OCI-LY7 (cell line): ENCODE data around the gene SLC17A2. TPM values are rescaled to one million over a fixed set of nuclear protein-coding genes. Genes with fewer than 3 reads are reported as not detected.

ENCODE experiments used
- BruUV-seq: library from RNA; stranded (reverse); fragments of 400-500 nt; replicated peaks from 2 replicates; lab custom pipeline; 2021; lab: Mats Ljungman, UMichigan
- CTCF ChIA-PET: fragments of 300-600 bp; sonication (Branson Sonifier 250); formaldehyde crosslinking; loops from one replicate; lab custom pipeline; 2022; ENCODE audit warnings: antibody characterized with exemption; ENCODE audit not compliant: unreplicated experiment; lab: Charles Lee
- POLR2A ChIA-PET: fragments of 300-600 bp; sonication (Branson Sonifier 250); formaldehyde crosslinking; loops from one replicate; lab custom pipeline; 2022; ENCODE audit warnings: antibody characterized with exemption; lab: Charles Lee
- DNase-seq: peaks from one replicate; pipeline ENCODE4 v3.0.0-alpha.2; 2015; ENCODE audit warnings: low spot score
- H2AFZ ChIP-seq: fragments of 200-600 bp; sonication (generic), shearing (Covaris generic); 2 replicates; pipeline ENCODE4 v1.6.1; 2014; ENCODE audit warnings: mild to moderate bottlenecking, antibody characterized with exemption, low read length, moderate library complexity
- H3K27ac ChIP-seq: fragments of 200-600 bp; sonication (generic); 2 replicates; pipeline ENCODE4 v1.5.1; 2014; ENCODE audit warnings: mixed run types, low read depth, mild to moderate bottlenecking, moderate library complexity, low read length, inconsistent platforms; ENCODE audit not compliant: poor library complexity, severe bottlenecking
- H3K36me3 ChIP-seq: fragments of 200-600 bp; sonication (generic); 2 replicates; pipeline ENCODE4 v1.6.1; 2014; ENCODE audit warnings: mild to moderate bottlenecking, antibody characterized with exemption, low read length, moderate library complexity, mixed read lengths; ENCODE audit not compliant: insufficient read depth
- H3K4me1 ChIP-seq: fragments of 200-600 bp; sonication (generic); 2 replicates; pipeline ENCODE4 v1.5.1; 2014; ENCODE audit warnings: mild to moderate bottlenecking, low read length; ENCODE audit not compliant: insufficient read depth, poor library complexity, severe bottlenecking
- H3K4me2 ChIP-seq: fragments of 200-600 bp; sonication (generic); 2 replicates; pipeline ENCODE4 v1.6.1; 2014; ENCODE audit warnings: mild to moderate bottlenecking, low read length
- H3K4me3 ChIP-seq: fragments of 200-600 bp; sonication (generic); 2 replicates; pipeline ENCODE4 v1.5.1; 2014; ENCODE audit warnings: mild to moderate bottlenecking, low read depth, low read length; ENCODE audit not compliant: poor library complexity, severe bottlenecking
- H3K79me2 ChIP-seq: fragments of 200-600 bp; sonication (generic); 2 replicates; pipeline ENCODE4 v1.6.1; 2016; ENCODE audit warnings: low read depth, mild to moderate bottlenecking, low read length, moderate library complexity, mixed read lengths; ENCODE audit not compliant: insufficient read depth
- H3K9me2 ChIP-seq: fragments of 200-600 bp; sonication (generic); 2 replicates; pipeline ENCODE4 v1.6.1; 2016; ENCODE audit warnings: mild to moderate bottlenecking, low read length, mixed read lengths; ENCODE audit not compliant: insufficient read depth
- H3K9me3 ChIP-seq: fragments of 200-600 bp; sonication (generic); 2 replicates; pipeline ENCODE4 v1.6.1; 2014; ENCODE audit warnings: mild to moderate bottlenecking, mixed run types, low read length, mixed read lengths
- H4K20me1 ChIP-seq: fragments of 200-600 bp; sonication (generic); 2 replicates; pipeline ENCODE4 v1.6.1; 2014; ENCODE audit warnings: mild to moderate bottlenecking, antibody characterized with exemption, low read length, moderate library complexity, mixed read lengths; ENCODE audit not compliant: insufficient read depth
- CTCF ChIP-seq: fragments of 200-600 bp; sonication (generic); conservative IDR thresholded peaks from 2 replicates; pipeline ENCODE4 v1.5.1; 2014; ENCODE audit warnings: mild to moderate bottlenecking, antibody characterized with exemption, low read length, moderate library complexity, mixed read lengths
- EZH2phosphoT487 ChIP-seq: fragments of 200-600 bp; sonication (generic); IDR thresholded peaks from 2 replicates; pipeline ENCODE4 v1.6.1; 2018; ENCODE audit warnings: low read depth, borderline replicate concordance, mild to moderate bottlenecking, mixed run types, antibody characterized with exemption, low read length, moderate library complexity, mixed read lengths
- intact Hi-C: fragments of 100-400 bp; cut with micrococcal nuclease; formaldehyde crosslinking; loops from one replicate; pipeline ENCODE4 v1.10.0; 2022; ENCODE audit not compliant: unreplicated experiment
- total RNA-seq, 2 experiments: library from RNA; depleted of rRNA in 1 of 2; stranded (reverse); fragments of >200 nt in 1 of 2; shearing (Covaris generic) in 1 of 2; gene quantifications; 2 replicates each; pipeline ENCODE4 v1.2.3, GENCODE V29; 2014 to 2022

Gene SLC17A2
- total RNA-seq, 2 experiments from 2014 or later: not detected

GRCh38 chr6:25942561-25943147 is 12.2 kb upstream of the SLC17A2 start:
- Histone ChIP-seq H2AFZ (no peak overlapping the region), H3K27ac (no peak overlapping the region), H3K4me3 (no peak overlapping the region), H3K36me3 (no peaks in the 10 kb centered on the region), H3K79me2 (no peaks in the 10 kb centered on the region), H3K4me1 (no peaks in the 10 kb centered on the region), H3K9me2 (no peaks in the 10 kb centered on the region), H3K4me2 (no peak overlapping the region), H3K9me3 (peaks cover 8% of the 10 kb centered on the region; the same call in 1 of the 2 replicates), H4K20me1 (no peaks in the 10 kb centered on the region)
- ChIA-PET POLR2A (no interaction called here), CTCF (no interaction called here)
- BruUV-seq: no TSS peak
- no peak for TF ChIP-seq EZH2phosphoT487
- peak; percentile 87 for TF ChIP-seq CTCF
- intact Hi-C loops: loop anchor here (2.0 to 10.0 kb wide), 2 partner anchors 222 to 718 kb away; no protein-coding TSS in a partner anchor
- peak; percentile 62 for DNase-seq

GRCh38 chr6:25939593-25939992 is 9.1 kb upstream of the SLC17A2 start:
- TF ChIP-seq EZH2phosphoT487: no peak
- TF ChIP-seq CTCF: no peak
- no peaks in the 10 kb centered on the region for H3K4me1 ChIP-seq
- H3K9me3 ChIP-seq: no peaks in the 10 kb centered on the region
- H3K27ac ChIP-seq: no peak overlapping the region
- no peaks in the 10 kb centered on the region for H3K79me2 ChIP-seq
- H3K4me2 ChIP-seq: no peak overlapping the region
- ChIA-PET POLR2A (no interaction called here), CTCF (no interaction called here)
- no peak for DNase-seq
- no peaks in the 10 kb centered on the region for H3K9me2 ChIP-seq
- H3K4me3 ChIP-seq: no peak overlapping the region
- intact Hi-C loops: no loop called here
- H4K20me1 ChIP-seq: no peaks in the 10 kb centered on the region
- BruUV-seq: no TSS peak
- no peak overlapping the region for H2AFZ ChIP-seq
- no peaks in the 10 kb centered on the region for H3K36me3 ChIP-seq

- Histone ChIP-seq H3K9me3 (no peaks in the 10 kb centered on the region), H2AFZ (no peak overlapping the region), H3K27ac (no peak overlapping the region), H3K36me3 (no peaks in the 10 kb centered on the region), H4K20me1 (no peaks in the 10 kb centered on the region), H3K9me2 (no peaks in the 10 kb centered on the region), H3K79me2 (no peaks in the 10 kb centered on the region), H3K4me1 (no peaks in the 10 kb centered on the region), H3K4me2 (no peak overlapping the region), H3K4me3 (no peak overlapping the region)
- POLR2A ChIA-PET: no interaction called here
- no TSS peak for BruUV-seq
- no peak for DNase-seq
- CTCF ChIA-PET: no interaction called here
- intact Hi-C loops: no loop called here
- TF ChIP-seq EZH2phosphoT487: no peak
- TF ChIP-seq CTCF: no peak
Observed at GRCh38 chr6:25935953-25936352, 5.5 kb upstream of the SLC17A2 start.
